ENCODE data around the gene ZNF48. TPM values are rescaled to one million over a fixed set of nuclear protein-coding genes. Genes with fewer than 3 reads are reported as not detected.

The ZNF48 gene
- total RNA-seq, 4 donors from 2014 or later: 3.4 to 5.4 (median 4.9) TPM

DNA sequence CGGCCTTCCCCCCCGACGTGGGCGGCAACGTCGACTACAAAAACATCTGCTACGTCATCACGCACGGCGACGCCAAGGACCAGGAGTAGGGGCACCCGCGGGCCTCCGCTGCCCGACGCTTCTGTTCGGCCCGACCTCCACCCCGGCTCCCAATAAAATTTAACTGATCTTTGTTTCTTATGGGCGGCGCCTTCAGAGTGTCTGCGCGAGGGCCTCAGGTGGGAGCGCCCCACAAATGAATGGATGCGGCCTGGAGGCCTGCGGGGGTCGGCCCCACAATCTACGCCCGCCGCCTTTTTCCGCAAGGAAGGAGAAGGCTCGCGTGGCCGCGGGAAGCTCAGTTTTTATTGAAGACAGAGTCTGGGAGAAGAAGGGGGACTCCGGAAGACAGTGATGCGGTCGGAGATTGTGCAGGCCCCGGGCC, 17.4 kb upstream of the ZNF48 start:
- ATAC-seq (ENCODE audit: low FRiP score): peak; percentile 50
- TF ChIP-seq, protein P1, sequence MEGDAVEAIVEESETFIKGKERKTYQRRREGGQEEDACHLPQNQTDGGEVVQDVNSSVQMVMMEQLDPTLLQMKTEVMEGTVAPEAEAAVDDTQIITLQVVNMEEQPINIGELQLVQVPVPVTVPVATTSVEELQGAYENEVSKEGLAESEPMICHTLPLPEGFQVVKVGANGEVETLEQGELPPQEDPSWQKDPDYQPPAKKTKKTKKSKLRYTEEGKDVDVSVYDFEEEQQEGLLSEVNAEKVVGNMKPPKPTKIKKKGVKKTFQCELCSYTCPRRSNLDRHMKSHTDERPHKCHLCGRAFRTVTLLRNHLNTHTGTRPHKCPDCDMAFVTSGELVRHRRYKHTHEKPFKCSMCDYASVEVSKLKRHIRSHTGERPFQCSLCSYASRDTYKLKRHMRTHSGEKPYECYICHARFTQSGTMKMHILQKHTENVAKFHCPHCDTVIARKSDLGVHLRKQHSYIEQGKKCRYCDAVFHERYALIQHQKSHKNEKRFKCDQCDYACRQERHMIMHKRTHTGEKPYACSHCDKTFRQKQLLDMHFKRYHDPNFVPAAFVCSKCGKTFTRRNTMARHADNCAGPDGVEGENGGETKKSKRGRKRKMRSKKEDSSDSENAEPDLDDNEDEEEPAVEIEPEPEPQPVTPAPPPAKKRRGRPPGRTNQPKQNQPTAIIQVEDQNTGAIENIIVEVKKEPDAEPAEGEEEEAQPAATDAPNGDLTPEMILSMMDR (IDR thresholded peaks at IDR 0.05): no peak
- DNase-seq (ENCODE audit: low spot score): peak; percentile 79

DNA sequence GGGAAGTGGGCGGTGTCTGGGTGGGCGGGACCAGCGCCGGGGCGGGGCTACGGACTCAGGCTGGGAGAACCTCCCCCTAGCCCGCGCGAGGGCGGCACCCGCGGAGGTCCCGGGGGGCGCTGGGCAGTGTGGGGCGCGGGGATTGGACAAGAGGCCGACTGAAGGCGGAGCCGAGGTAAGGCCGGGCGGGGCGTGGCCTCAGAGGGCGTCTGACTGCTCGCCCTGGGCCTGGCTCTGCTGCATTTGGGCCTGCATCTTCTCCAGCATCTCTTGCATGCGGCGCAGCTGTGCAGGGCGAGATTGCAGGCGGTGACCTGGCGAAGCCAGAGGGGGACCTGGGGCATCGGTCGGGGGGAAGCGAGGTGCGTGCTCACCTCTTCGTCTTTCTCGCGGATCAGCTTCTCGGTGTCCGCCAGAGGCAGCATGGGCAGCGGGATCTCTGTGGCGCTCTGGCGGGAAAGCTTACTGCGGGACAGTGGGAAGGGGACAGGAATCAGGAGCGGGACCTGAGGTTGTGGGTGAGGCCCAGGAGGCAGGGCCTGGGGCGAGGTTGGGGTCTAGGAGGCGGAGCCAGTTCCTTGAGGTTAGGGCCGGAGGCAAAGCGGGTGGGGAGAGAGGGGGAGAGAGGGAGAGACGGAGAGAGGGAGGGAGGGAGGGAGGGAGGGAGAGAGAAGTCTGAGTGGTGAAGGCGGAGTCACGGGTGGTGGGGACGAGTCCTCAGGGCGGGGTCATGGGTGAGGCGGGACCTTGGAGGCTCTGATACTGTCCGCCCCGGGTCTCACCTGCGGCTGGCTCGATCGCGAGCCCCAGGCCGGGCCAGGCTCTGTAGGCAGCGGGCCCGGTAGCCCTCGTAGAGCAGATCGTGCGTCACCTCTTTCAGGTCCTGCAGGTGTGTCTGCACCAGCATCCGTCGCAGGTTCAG, 16.7 kb upstream of the ZNF48 start:
- TF ChIP-seq, protein P1 (IDR thresholded peaks at IDR 0.05): no peak
- DNase-seq (ENCODE audit: low spot score): peak; percentile 98
- ATAC-seq (ENCODE audit: low FRiP score): peak; percentile 99

DNA sequence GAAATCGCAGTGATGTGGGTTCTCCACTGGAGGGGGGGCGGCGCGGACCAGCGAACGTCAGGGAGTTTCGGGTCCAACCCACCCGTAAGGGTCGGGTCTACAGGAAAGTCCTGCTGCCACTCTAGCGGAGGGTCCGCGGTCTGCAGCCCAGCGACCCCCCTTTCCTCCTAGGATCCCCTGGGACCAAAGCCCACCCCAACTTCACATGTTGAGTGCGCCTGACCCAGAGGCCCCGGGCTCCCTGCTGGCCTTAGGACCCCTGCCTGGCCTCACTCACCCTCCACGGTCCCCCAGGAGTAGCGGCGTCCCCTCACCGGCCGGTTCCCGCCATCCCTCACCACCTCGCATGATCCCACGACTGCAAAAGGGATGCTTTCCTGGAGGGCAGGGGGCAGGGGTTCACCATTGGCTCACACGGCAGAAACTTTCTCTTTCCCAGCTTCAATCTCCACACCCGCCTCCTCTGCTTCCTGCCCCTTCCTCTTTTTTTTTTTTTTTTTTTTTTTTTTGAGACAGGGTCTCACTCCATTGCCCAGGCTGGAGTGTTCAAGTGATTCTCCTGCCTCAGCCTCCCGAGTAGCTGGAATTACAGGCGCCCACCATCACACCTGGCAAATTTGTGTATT, 15.9 kb upstream of the ZNF48 start:
- TF ChIP-seq, protein P1 (IDR thresholded peaks at IDR 0.05): no peak
- no peak for ATAC-seq (ENCODE audit: low FRiP score)
- DNase-seq (ENCODE audit: low spot score): no peak

GRCh38 chr16:30380072-30380802, 15.0 kb upstream of the ZNF48 start:
- ATAC-seq (ENCODE audit: low FRiP score) (no peak), DNase-seq (ENCODE audit: low spot score) (no peak)
- TF ChIP-seq, protein P1 (IDR thresholded peaks at IDR 0.05): no peak

- TF ChIP-seq, protein P1 (IDR thresholded peaks at IDR 0.05): no peak
- no peak for ATAC-seq (ENCODE audit: low FRiP score)
- no peak for DNase-seq (ENCODE audit: low spot score)
These were observed 14.4 kb upstream of the ZNF48 start for GRCh38 chr16:30380803-30381208.

DNA sequence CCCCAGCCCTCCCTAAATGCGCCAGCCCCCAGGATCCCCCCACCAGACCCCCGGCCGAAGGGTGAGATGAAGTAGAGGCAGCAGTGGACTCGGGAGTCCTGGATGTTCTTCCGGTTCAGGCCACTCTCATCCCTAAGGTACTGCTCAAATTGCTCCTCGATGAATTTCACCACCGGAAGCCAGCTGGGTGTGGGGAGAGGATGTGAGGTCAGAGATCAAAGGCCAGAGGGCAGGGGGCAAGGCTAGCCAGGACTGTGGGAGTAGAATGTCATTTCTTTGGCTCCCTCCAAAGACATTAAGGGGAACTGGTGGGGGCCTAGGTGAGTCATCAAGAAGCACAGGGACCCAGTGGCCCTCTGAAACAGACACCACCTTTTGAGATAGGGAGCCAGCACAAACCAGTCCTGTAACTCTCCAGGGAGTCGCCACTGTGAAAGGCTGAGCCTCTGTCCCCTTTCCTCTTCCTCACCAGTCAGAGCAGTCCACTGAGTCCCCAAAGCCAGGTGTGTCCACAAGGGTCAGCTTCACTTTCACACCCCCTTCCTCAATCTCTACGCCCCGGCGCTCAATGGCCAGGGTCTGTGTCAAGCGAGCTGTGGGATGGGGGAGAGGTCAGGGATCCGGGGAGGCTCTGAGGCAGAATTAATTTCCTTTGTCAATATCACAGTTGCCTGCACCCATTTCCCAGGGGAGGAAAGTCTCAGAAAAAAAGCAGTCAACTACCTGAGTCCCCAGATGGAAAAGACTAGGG, 13.8 kb upstream of the ZNF48 start:
- DNase-seq (ENCODE audit: low spot score): no peak
- TF ChIP-seq, protein P1 (IDR thresholded peaks at IDR 0.05): no peak
- ATAC-seq (ENCODE audit: low FRiP score): no peak

Measured in omental fat pad (tissue), 4 donors.